H9 (cell line): ENCODE measurements around the gene NBEAL2. TPM values are rescaled to one million over a fixed set of nuclear protein-coding genes. Genes with fewer than 3 reads are reported as not detected.

ENCODE experiments used
- DNase-seq: peaks from one replicate; pipeline ENCODE4 v3.0.0-alpha.2; 2017
- H2AFZ ChIP-seq: one replicate; pipeline ENCODE4 v1.6.1; 2013; ENCODE audit warnings: mild to moderate bottlenecking, low read length, control low read depth, moderate library complexity
- H2AK5ac ChIP-seq: 2 replicates; pipeline ENCODE4 v1.6.1; 2013; ENCODE audit warnings: low read length, control low read depth, mixed read lengths; ENCODE audit not compliant: insufficient read length
- H2BK120ac ChIP-seq: one replicate; pipeline ENCODE4 v1.6.1; 2013; ENCODE audit warnings: low read depth, mild to moderate bottlenecking, low read length, control low read depth, inconsistent platforms; ENCODE audit not compliant: poor library complexity, severe bottlenecking
- H2BK12ac ChIP-seq: 2 replicates; pipeline ENCODE4 v1.6.1; 2013; ENCODE audit warnings: low read length, control low read depth, mixed read lengths, low read depth; ENCODE audit not compliant: insufficient read length
- H2BK15ac ChIP-seq: 2 replicates; pipeline ENCODE4 v1.6.1; 2013; ENCODE audit warnings: low read depth, low read length, control low read depth
- H2BK20ac ChIP-seq: one replicate; pipeline ENCODE4 v1.6.1; 2013; ENCODE audit warnings: low read depth, mild to moderate bottlenecking, low read length, control low read depth, inconsistent platforms; ENCODE audit not compliant: poor library complexity, severe bottlenecking
- H2BK5ac ChIP-seq: 2 replicates; pipeline ENCODE4 v1.6.1; 2013; ENCODE audit warnings: low read length, control low read depth, mixed read lengths; ENCODE audit not compliant: insufficient read length
- H3K14ac ChIP-seq: 2 replicates; pipeline ENCODE4 v1.6.1; 2013; ENCODE audit warnings: low read length, control low read depth; ENCODE audit not compliant: insufficient read depth
- H3K18ac ChIP-seq: 2 replicates; pipeline ENCODE4 v1.6.1; 2013; ENCODE audit warnings: low read depth, mild to moderate bottlenecking, mixed read lengths, low read length, control low read depth; ENCODE audit not compliant: insufficient read length
- H3K23ac ChIP-seq: 2 replicates; pipeline ENCODE4 v1.6.1; 2013; ENCODE audit warnings: low read length, control low read depth, mixed read lengths, low read depth; ENCODE audit not compliant: insufficient read length
- H3K23me2 ChIP-seq: 2 replicates; pipeline ENCODE4 v1.6.1; 2013; ENCODE audit warnings: low read depth, mild to moderate bottlenecking, mixed read lengths, low read length, control low read depth; ENCODE audit not compliant: insufficient read length, poor library complexity, severe bottlenecking
- H3K27ac ChIP-seq: 2 replicates; pipeline ENCODE4 v1.5.1; 2013; ENCODE audit warnings: low read length, control low read depth, mixed read lengths, low read depth; ENCODE audit not compliant: insufficient read length
- H3K27me3 ChIP-seq: 2 replicates; pipeline ENCODE4 v1.6.1; 2013; ENCODE audit warnings: low read length, control low read depth, inconsistent platforms; ENCODE audit not compliant: insufficient read depth
- H3K4ac ChIP-seq: 2 replicates; pipeline ENCODE4 v1.6.1; 2013; ENCODE audit warnings: low read depth, mild to moderate bottlenecking, control low read depth, inconsistent platforms, low read length, moderate library complexity
- H3K4me1 ChIP-seq: 2 replicates; pipeline ENCODE4 v1.6.1; 2013; ENCODE audit warnings: low read length, control low read depth, inconsistent platforms; ENCODE audit not compliant: insufficient read depth
- H3K4me2 ChIP-seq: 2 replicates; pipeline ENCODE4 v1.6.1; 2013; ENCODE audit warnings: low read length, control low read depth, mixed read lengths; ENCODE audit not compliant: insufficient read length, insufficient read depth
- H3K56ac ChIP-seq: 2 replicates; pipeline ENCODE4 v1.6.1; 2013; ENCODE audit warnings: low read depth, mild to moderate bottlenecking, mixed read lengths, low read length, control low read depth; ENCODE audit not compliant: insufficient read length
- H3K79me1 ChIP-seq: 2 replicates; pipeline ENCODE4 v1.6.1; 2013; ENCODE audit warnings: low read depth, mild to moderate bottlenecking, moderate library complexity, low read length, control low read depth, inconsistent platforms; ENCODE audit not compliant: insufficient read depth, poor library complexity, severe bottlenecking
- H3K79me2 ChIP-seq: 2 replicates; pipeline ENCODE4 v1.6.1; 2013; ENCODE audit warnings: low read length, control low read depth, inconsistent platforms; ENCODE audit not compliant: insufficient read depth
- H3K9ac ChIP-seq: 2 replicates; pipeline ENCODE4 v1.6.1; 2013; ENCODE audit warnings: low read length, control low read depth, mixed read lengths; ENCODE audit not compliant: insufficient read length; ENCODE audit errors: extremely low read depth
- H3K9me3 ChIP-seq: one replicate; pipeline ENCODE4 v1.6.1; 2013; ENCODE audit warnings: low read depth, low read length, inconsistent platforms; ENCODE audit not compliant: control insufficient read depth
- H3T11ph ChIP-seq: one replicate; pipeline ENCODE4 v1.6.1; 2013; ENCODE audit warnings: mild to moderate bottlenecking, low read length, control low read depth, inconsistent platforms
- H4K20me1 ChIP-seq: one replicate; pipeline ENCODE4 v1.6.1; 2013; ENCODE audit not compliant: control insufficient read depth, insufficient read length, insufficient read depth
- H4K5ac ChIP-seq: 2 replicates; pipeline ENCODE4 v1.6.1; 2013; ENCODE audit warnings: low read depth, mild to moderate bottlenecking, mixed read lengths, low read length, control low read depth; ENCODE audit not compliant: insufficient read length
- H4K8ac ChIP-seq: replicated peaks from 2 replicates; pipeline ENCODE4 v1.6.1; 2013; ENCODE audit warnings: low read length, control low read depth, mixed read lengths, low read depth; ENCODE audit not compliant: insufficient read length
- H4K91ac ChIP-seq: 2 replicates; pipeline ENCODE4 v1.6.1; 2013; ENCODE audit warnings: low read depth, mild to moderate bottlenecking, moderate library complexity, mixed read lengths, low read length, control low read depth; ENCODE audit not compliant: insufficient read length
- H3K27ac Mint-ChIP-seq, 3 experiments: 2 replicates in 2 of 3; 3 replicates in 1 of 3; pipeline ENCODE4 v1.8.0; 2020 to 2021; ENCODE audit warnings: mixed read lengths in 3 of 3, mild to moderate bottlenecking in 1 of 3, moderate library complexity in 1 of 3
- H3K27me3 Mint-ChIP-seq: 2 replicates; pipeline ENCODE4 v1.8.0; 2021; ENCODE audit warnings: low read depth, mild to moderate bottlenecking, moderate library complexity, mixed read lengths
- H3K36me3 Mint-ChIP-seq, 3 experiments: 2 replicates in 2 of 3; 3 replicates in 1 of 3; pipeline ENCODE4 v1.8.0; 2020 to 2021; ENCODE audit warnings: low read depth in 3 of 3, mixed read lengths in 3 of 3; ENCODE audit not compliant: insufficient read depth in 1 of 3
- H3K4me1 Mint-ChIP-seq, 2 experiments: 2 replicates each; pipeline ENCODE4 v1.8.0; 2020; ENCODE audit warnings: mixed read lengths in 2 of 2
- H3K4me3 Mint-ChIP-seq, 2 experiments: 2 replicates in 1 of 2; 3 replicates in 1 of 2; pipeline ENCODE4 v1.8.0; 2020 to 2021; ENCODE audit warnings: mild to moderate bottlenecking in 2 of 2, mixed read lengths in 2 of 2, moderate library complexity in 1 of 2
- H3K9me3 Mint-ChIP-seq, 2 experiments: 2 replicates in 1 of 2; 3 replicates in 1 of 2; pipeline ENCODE4 v1.8.0; 2020; ENCODE audit warnings: mild to moderate bottlenecking in 2 of 2, mixed read lengths in 2 of 2, moderate library complexity in 1 of 2
- CTCF ChIP-seq: fragments of 200-600 bp; sonication (generic); conservative IDR thresholded peaks from 3 replicates; pipeline ENCODE4 v1.8.0; 2021; ENCODE audit warnings: antibody characterized with exemption, mild to moderate bottlenecking
- WGBS: extraction: QIAGEN DNeasy Blood & Tissue Kit; methylation state at CpG from one replicate; pipeline ENCODE4 v1.1.7; 2013; ENCODE audit warnings: missing lambda C conversion rate, low lambda C conversion rate, mixed read lengths; ENCODE audit not compliant: insufficient read length; ENCODE audit errors: extremely low coverage; 5-methylcytosine and 5-hydroxymethylcytosine counted together
- total RNA-seq: library from RNA; stranded (reverse); gene quantifications from 2 replicates; pipeline ENCODE4 v1.2.1, GENCODE V29; 2021

Gene NBEAL2
- total RNA-seq, 1 experiment from 2014 or later, result 52.1 TPM

DNA sequence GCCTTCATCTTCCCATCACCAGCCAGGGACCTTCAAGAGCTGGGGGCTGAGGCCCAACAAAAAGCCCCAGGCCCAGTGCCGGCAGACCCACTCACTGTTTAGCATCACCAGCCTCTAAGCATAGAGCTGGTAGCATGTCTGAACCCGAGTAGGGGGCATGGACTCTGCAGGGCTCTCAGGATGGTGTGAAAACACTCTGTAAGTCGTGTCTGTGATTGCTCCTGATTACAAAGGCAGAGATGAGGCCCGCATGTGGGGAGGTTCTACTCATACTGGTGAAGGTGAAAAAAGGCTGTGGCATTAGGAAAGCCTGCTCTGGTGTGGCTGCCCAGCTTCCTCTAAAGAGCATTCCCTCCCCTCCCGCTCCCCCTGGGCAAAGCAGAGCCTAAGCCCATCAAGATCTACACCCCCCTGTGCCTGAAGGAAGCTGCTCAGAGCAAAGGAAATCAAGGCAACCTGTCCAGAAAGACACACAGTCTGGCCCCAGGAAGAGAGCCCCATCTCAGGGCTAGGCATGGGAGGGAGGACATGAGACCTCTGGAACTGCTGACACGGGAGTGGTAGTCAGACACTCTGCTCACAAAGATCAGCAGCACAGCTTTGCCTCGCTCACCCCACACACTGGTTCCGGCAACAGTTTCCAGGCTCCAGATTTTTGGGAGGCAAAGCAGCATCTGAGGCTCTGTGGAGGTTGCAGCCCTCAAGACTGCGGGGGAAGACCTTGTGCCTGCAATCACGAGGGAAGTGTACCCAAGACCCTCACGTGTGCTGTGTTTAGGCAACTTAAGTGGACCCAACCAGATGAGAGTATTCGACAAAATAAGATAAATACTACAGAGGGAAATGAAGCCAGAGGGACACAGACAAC is 39.7 kb upstream of the NBEAL2 start:
- no peak overlapping the region for H2BK20ac ChIP-seq
- peaks cover 45% of the 10 kb centered on the region in 2 experiments for H3K4me1 Mint-ChIP-seq

More for the DNA sequence above, 39.7 kb upstream of the NBEAL2 start:
- H3K27ac ChIP-seq, result no peak overlapping the region
- DNase-seq, result no peak
- no peak overlapping the region for H3K14ac ChIP-seq
- H3K27ac Mint-ChIP-seq, result peak overlapping the region in 1 of 3 experiments; percentile 91; a peak in 3 of 7 replicates
- H3K79me1 ChIP-seq, result peaks cover 6% of the 10 kb centered on the region
- H4K91ac ChIP-seq, result no peak overlapping the region
- H3K36me3 Mint-ChIP-seq, result peaks cover 20 to 41% (median 38%) of the 10 kb centered on the region in 3 experiments; a peak in 6 of 7 replicates
- no peak for TF ChIP-seq CTCF
- no peak overlapping the region for H3K23ac ChIP-seq
- no peaks in the 10 kb centered on the region for H4K20me1 ChIP-seq
- no peak overlapping the region for H3K4ac ChIP-seq
- H2BK5ac ChIP-seq, result no peak overlapping the region
- no peaks in the 10 kb centered on the region for H3K27me3 Mint-ChIP-seq
- no peak overlapping the region for H3T11ph ChIP-seq
- H2AK5ac ChIP-seq, result no peak overlapping the region
- no peak overlapping the region for H2AFZ ChIP-seq
- H2BK15ac ChIP-seq, result no peak overlapping the region
- H3K27me3 ChIP-seq, result no peaks in the 10 kb centered on the region
- H3K9ac ChIP-seq, result no peak overlapping the region
- no peak overlapping the region for H2BK120ac ChIP-seq
- no peak overlapping the region for H3K4me2 ChIP-seq
- H3K4me1 ChIP-seq, result peaks cover 8% of the 10 kb centered on the region; the same call in 1 of the 2 replicates
- WGBS, result no CpG with 5 or more reads among the region's 12 CpGs
- H3K18ac ChIP-seq, result no peak overlapping the region
- H3K9me3 ChIP-seq, result no peaks in the 10 kb centered on the region
- H3K79me2 ChIP-seq, result peaks cover 4% of the 10 kb centered on the region; the same call in 1 of the 2 replicates
- no peaks in the 10 kb centered on the region for H3K9me3 Mint-ChIP-seq
- H3K23me2 ChIP-seq, result no peaks in the 10 kb centered on the region
- no peak overlapping the region for H2BK12ac ChIP-seq
- no peak overlapping the region for H3K4me3 Mint-ChIP-seq
- H3K56ac ChIP-seq, result no peak overlapping the region
- H4K5ac ChIP-seq, result no peak overlapping the region
- H4K8ac ChIP-seq, result no peak overlapping the region
